Neural progenitor cell (in vitro differentiated cells): ENCODE measurements around the gene ZNF785. TPM values are rescaled to one million over a fixed set of nuclear protein-coding genes. Genes with fewer than 3 reads are reported as not detected.

ENCODE experiments used
- DNase-seq: peaks from one replicate; pipeline ENCODE4 v3.0.0-alpha.2; 2016; ENCODE audit warnings: low spot score
- H2AFZ ChIP-seq: fragments of 200-600 bp; sonication (generic); replicated peaks from 2 replicates; pipeline ENCODE4 v1.6.1; 2016; ENCODE audit warnings: antibody characterized with exemption
- H3F3A ChIP-seq: fragments of 200-600 bp; sonication (generic); 2 replicates; pipeline ENCODE4 v1.6.1; 2016; ENCODE audit warnings: antibody characterized with exemption, low read depth
- H3K27ac ChIP-seq: fragments of 200-600 bp; sonication (generic); 2 replicates; pipeline ENCODE4 v1.5.1; 2016; ENCODE audit warnings: mild to moderate bottlenecking
- H3K27me3 ChIP-seq: fragments of 200-600 bp; sonication (generic); 2 replicates; pipeline ENCODE4 v1.6.1; 2016; ENCODE audit warnings: mild to moderate bottlenecking, moderate library complexity
- H3K36me3 ChIP-seq: fragments of 200-600 bp; sonication (generic); 2 replicates; pipeline ENCODE4 v1.5.1; 2016
- H3K4me1 ChIP-seq: fragments of 200-600 bp; sonication (generic); 2 replicates; pipeline ENCODE4 v1.6.1; 2016; ENCODE audit warnings: mixed run types
- H3K4me2 ChIP-seq: fragments of 200-600 bp; sonication (generic); 2 replicates; pipeline ENCODE4 v1.6.1; 2016
- H3K4me3 ChIP-seq: fragments of 200-600 bp; sonication (generic); 2 replicates; pipeline ENCODE4 v1.5.1; 2016
- H3K79me2 ChIP-seq: fragments of 200-600 bp; sonication (generic); 2 replicates; pipeline ENCODE4 v1.6.1; 2016; ENCODE audit warnings: low read depth
- H3K9ac ChIP-seq: fragments of 200-600 bp; sonication (generic); 2 replicates; pipeline ENCODE4 v1.6.1; 2016
- H3K9me3 ChIP-seq: fragments of 200-600 bp; sonication (generic); 2 replicates; pipeline ENCODE4 v1.5.1; 2016; ENCODE audit warnings: low read depth
- H4K20me1 ChIP-seq: fragments of 200-600 bp; sonication (generic); 2 replicates; pipeline ENCODE4 v1.6.1; 2016; ENCODE audit warnings: low read depth
- H3K27ac Mint-ChIP-seq: 3 replicates; pipeline ENCODE4 v1.8.0; 2021; ENCODE audit warnings: mixed read lengths
- H3K27me3 Mint-ChIP-seq: 2 replicates; pipeline ENCODE4 v1.8.0; 2022; ENCODE audit warnings: low read depth, mild to moderate bottlenecking, inconsistent platforms, moderate library complexity, mixed read lengths; ENCODE audit not compliant: insufficient read depth
- H3K36me3 Mint-ChIP-seq: 3 replicates; pipeline ENCODE4 v1.8.0; 2021; ENCODE audit warnings: mixed read lengths
- H3K4me1 Mint-ChIP-seq: 3 replicates; pipeline ENCODE4 v1.8.0; 2021; ENCODE audit warnings: mixed read lengths
- H3K4me3 Mint-ChIP-seq: 3 replicates; pipeline ENCODE4 v1.8.0; 2021; ENCODE audit warnings: mild to moderate bottlenecking, moderate library complexity, mixed read lengths
- H3K9me3 Mint-ChIP-seq: 3 replicates; pipeline ENCODE4 v1.8.0; 2020; ENCODE audit warnings: mixed read lengths
- CTCF ChIP-seq: fragments of 200-600 bp; sonication (generic); IDR thresholded peaks from 2 replicates; pipeline ENCODE4 v1.5.1; 2017; ENCODE audit warnings: antibody characterized with exemption, mild to moderate bottlenecking
- EZH2 ChIP-seq: fragments of 200-600 bp; sonication (generic); IDR thresholded peaks from 2 replicates; pipeline ENCODE4 v1.6.1; 2017; ENCODE audit warnings: antibody characterized with exemption, mild to moderate bottlenecking, moderate library complexity
- EZH2phosphoT487 ChIP-seq: fragments of 200-600 bp; sonication (generic); IDR thresholded peaks from 2 replicates; pipeline ENCODE4 v1.6.1; 2017; ENCODE audit warnings: antibody characterized with exemption
- total RNA-seq: library from RNA; depleted of rRNA; stranded (reverse); fragments of >200 nt; gene quantifications from 2 replicates; pipeline ENCODE4 v1.2.3, GENCODE V29; 2015; ENCODE audit warnings: low replicate concordance

ZNF785 gene
- total RNA-seq, 1 donor from 2014 or later = 19.5 TPM

- no peak overlapping the region for H3K9ac ChIP-seq
- H3K27ac Mint-ChIP-seq = peak overlapping the region; percentile 90
- peaks cover 6% of the 10 kb centered on the region for H3K36me3 Mint-ChIP-seq
- H3K9me3 Mint-ChIP-seq = peaks cover 2% of the 10 kb centered on the region
- H3K4me2 ChIP-seq = no peak overlapping the region
- peak overlapping the region; percentile 66 for H3K4me3 Mint-ChIP-seq
- peaks cover 6% of the 10 kb centered on the region for H3K27me3 Mint-ChIP-seq
- H4K20me1 ChIP-seq = no peaks in the 10 kb centered on the region
- no peak overlapping the region for H3K27ac ChIP-seq
- no peak overlapping the region for H2AFZ ChIP-seq
- TF ChIP-seq EZH2 (no peak), CTCF (no peak), EZH2phosphoT487 (no peak)
- H3F3A ChIP-seq = peaks cover 24% of the 10 kb centered on the region
- H3K27me3 ChIP-seq = peaks cover 15% of the 10 kb centered on the region
- H3K79me2 ChIP-seq = peaks cover 17% of the 10 kb centered on the region
- H3K4me1 Mint-ChIP-seq = peaks cover 18% of the 10 kb centered on the region
- H3K4me1 ChIP-seq = no peaks in the 10 kb centered on the region
- no peak for DNase-seq
- H3K9me3 ChIP-seq = no peaks in the 10 kb centered on the region
- no peaks in the 10 kb centered on the region for H3K36me3 ChIP-seq
- H3K4me3 ChIP-seq = no peak overlapping the region
These were observed 25.8 kb downstream of the ZNF785 start for GRCh38 chr16:30559690-30560089.

GRCh38 chr16:30558789-30559377 is 26.6 kb downstream of the ZNF785 start:
- H3K27ac ChIP-seq = no peak overlapping the region
- no peaks in the 10 kb centered on the region for H3K9me3 ChIP-seq
- peaks cover 22% of the 10 kb centered on the region for H3K79me2 ChIP-seq
- no peak for DNase-seq
- TF ChIP-seq CTCF (no peak), EZH2 (no peak), EZH2phosphoT487 (no peak)
- peak overlapping the region; percentile 81 for H3K4me2 ChIP-seq
- peaks cover 12% of the 10 kb centered on the region for H3K36me3 Mint-ChIP-seq
- peak overlapping the region; percentile 94 for H3K4me3 ChIP-seq
- H3F3A ChIP-seq = peaks cover 24% of the 10 kb centered on the region
- H3K36me3 ChIP-seq = no peaks in the 10 kb centered on the region
- H3K4me3 Mint-ChIP-seq = peak overlapping the region; percentile 89
- peak overlapping the region; percentile 31 for H2AFZ ChIP-seq
- H3K27me3 ChIP-seq = peaks cover 15% of the 10 kb centered on the region
- no peaks in the 10 kb centered on the region for H3K4me1 ChIP-seq
- peak overlapping the region; percentile 99 for H3K27ac Mint-ChIP-seq
- peaks cover 18% of the 10 kb centered on the region for H3K4me1 Mint-ChIP-seq
- peaks cover 6% of the 10 kb centered on the region for H3K27me3 Mint-ChIP-seq
- H3K9me3 Mint-ChIP-seq = peaks cover 2% of the 10 kb centered on the region
- no peaks in the 10 kb centered on the region for H4K20me1 ChIP-seq
- no peak overlapping the region for H3K9ac ChIP-seq

- Histone ChIP-seq H3K36me3 (no peaks in the 10 kb centered on the region), H3K4me3 (peak within 1 kb of the TSS; percentile 94), H2AFZ (peak within 1 kb of the TSS; percentile 90), H3F3A (peaks cover 24% of the 10 kb centered on the region), H3K4me2 (peak within 1 kb of the TSS; percentile 81), H4K20me1 (no peaks in the 10 kb centered on the region), H3K27ac (peak within 1 kb of the TSS; percentile 85), H3K4me1 (no peaks in the 10 kb centered on the region), H3K9me3 (no peaks in the 10 kb centered on the region), H3K9ac (peak within 1 kb of the TSS; percentile 86), H3K27me3 (peaks cover 15% of the 10 kb centered on the region), H3K79me2 (peaks cover 22% of the 10 kb centered on the region)
- peaks cover 18% of the 10 kb centered on the region for H3K4me1 Mint-ChIP-seq
- peak; percentile 98 for DNase-seq
- no peak for TF ChIP-seq CTCF
- no peak for TF ChIP-seq EZH2phosphoT487
- TF ChIP-seq EZH2 = no peak
- peak within 1 kb of the TSS; percentile 89 for H3K4me3 Mint-ChIP-seq
- peaks cover 2% of the 10 kb centered on the region for H3K9me3 Mint-ChIP-seq
- peaks cover 6% of the 10 kb centered on the region for H3K27me3 Mint-ChIP-seq
- H3K27ac Mint-ChIP-seq = peak within 1 kb of the TSS; percentile 99
- H3K36me3 Mint-ChIP-seq = peaks cover 17% of the 10 kb centered on the region
These were observed 27.3 kb downstream of the ZNF785 start, which contains the start of gene ZNF764 for GRCh38 chr16:30557957-30558788. ZNF764 (minus strand) TSS chr16:30558374; CDS start chr16:30558182, 192 bp downstream.
